ENCODE data around the gene ISL2.
"Not testable (repeated sequence)": the region's sequence is repeated elsewhere in the genome, so short reads cannot be mapped to it uniquely, and the experiment has no call there.

ISL2 gene

GRCh38 chr15:76336254-76337058 lies at the start of gene ISL2:
Gene ISL2, plus strand, starts transcription at chr15:76336773. Its CDS starts 111 bp downstream, at chr15:76336884.
- DNase-seq (ENCODE audit: extremely low spot score, insufficient read length, low read depth) (peak; percentile 87), FAIRE-seq (peak; percentile 81)

GRCh38 chr15:76289582-76289981 lies 47.0 kb upstream of the ISL2 start:
- DNase-seq (ENCODE audit: extremely low spot score, insufficient read length, low read depth) (no peak), FAIRE-seq (no peak)

GRCh38 chr15:76293361-76293760 lies 43.2 kb upstream of the ISL2 start:
- DNase-seq (ENCODE audit: extremely low spot score, insufficient read length, low read depth) (no peak), FAIRE-seq (no peak)

- not testable (repeated sequence) for FAIRE-seq; DNase-seq (ENCODE audit: extremely low spot score, insufficient read length, low read depth)
These were observed 42.1 kb upstream of the ISL2 start for GRCh38 chr15:76294463-76294862.

GRCh38 chr15:76296849-76297248 lies 39.7 kb upstream of the ISL2 start:
- DNase-seq (ENCODE audit: extremely low spot score, insufficient read length, low read depth): no peak

DNA sequence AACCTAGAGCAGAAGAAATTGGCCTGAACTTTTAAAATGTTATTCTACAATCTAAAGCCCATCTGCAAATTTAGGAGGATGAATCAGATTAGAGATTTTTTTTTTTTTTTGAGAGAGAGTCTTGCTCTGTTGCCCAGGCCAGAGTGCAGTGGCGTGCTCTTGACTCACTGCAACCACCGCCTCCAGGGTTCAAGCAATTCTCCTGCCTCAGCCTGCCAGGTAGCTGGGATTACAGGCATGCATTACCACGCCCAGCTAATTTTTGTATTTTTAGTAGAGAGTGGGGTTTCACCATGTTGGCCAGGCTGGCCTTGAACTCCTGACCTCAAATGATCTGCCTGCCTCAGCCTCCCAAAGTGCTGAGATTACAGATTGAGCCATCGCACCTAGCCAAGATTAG lies 38.6 kb upstream of the ISL2 start:
- not testable (repeated sequence) for FAIRE-seq; DNase-seq (ENCODE audit: extremely low spot score, insufficient read length, low read depth)

More at GRCh38 chr15:76296849-76297248, 39.7 kb upstream of the ISL2 start:
- FAIRE-seq: no peak

DNA sequence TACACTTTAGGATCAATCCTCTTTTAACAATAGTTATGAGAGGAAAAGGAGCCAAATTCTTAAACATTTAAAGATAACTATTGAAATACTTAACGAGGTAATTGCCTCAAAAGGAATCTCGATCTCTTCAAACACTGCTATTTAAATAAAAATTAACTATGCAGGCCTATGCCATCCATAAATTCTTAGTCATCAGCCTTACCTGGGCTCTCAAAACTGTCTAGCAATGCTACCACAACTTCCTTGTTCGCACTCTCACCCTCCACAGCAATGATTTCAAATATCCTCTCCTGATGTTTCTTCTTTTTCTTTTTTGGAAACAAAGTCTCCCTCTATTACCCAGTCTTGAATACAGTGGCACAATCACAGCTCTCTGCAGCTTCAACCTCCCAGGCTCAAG lies 37.6 kb upstream of the ISL2 start:
- FAIRE-seq (no peak), DNase-seq (ENCODE audit: extremely low spot score, insufficient read length, low read depth) (no peak)

DNA sequence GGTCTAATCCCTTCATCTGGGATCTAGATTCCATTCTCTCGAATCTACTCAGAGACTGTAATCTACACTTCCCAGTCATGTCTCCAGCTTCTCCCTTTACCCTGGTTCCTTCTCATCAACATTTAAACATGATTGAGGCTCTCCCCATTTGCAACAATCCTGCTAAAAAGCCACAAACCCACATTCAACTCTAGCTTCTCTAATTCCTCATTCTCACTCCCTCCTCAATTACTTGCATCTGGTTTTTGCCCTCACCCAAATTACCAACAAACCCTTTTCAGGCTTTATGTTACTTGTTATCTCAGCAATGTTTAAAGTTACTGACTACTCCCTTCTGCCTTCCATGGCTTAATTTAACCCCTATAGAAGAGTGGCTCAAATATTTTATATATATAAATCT lies 36.8 kb upstream of the ISL2 start:
- no peak for FAIRE-seq
- no peak for DNase-seq (ENCODE audit: extremely low spot score, insufficient read length, low read depth)

DNA sequence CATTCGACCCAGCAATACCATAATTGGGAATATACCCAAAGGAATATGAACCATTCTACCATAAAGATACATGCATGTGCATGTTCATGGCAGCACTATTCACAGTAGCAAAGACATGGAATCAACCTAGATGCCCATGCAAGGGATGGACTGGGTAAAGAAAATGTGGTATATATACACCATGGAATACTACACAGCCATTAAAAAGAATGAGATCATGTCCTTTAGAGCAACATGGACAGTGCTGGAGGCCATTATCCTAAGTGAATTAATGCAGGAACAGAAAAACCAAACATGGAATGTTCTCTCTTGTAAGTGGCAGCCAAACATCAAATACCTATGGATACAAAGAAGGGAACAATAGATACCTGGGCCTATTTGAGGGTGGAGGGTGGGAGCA lies 32.7 kb upstream of the ISL2 start:
- DNase-seq (ENCODE audit: extremely low spot score, insufficient read length, low read depth) (no peak), FAIRE-seq (no peak)

GRCh38 chr15:76309601-76310330 lies 26.8 kb upstream of the ISL2 start:
- FAIRE-seq: no peak
- no peak for DNase-seq (ENCODE audit: extremely low spot score, insufficient read length, low read depth)

GRCh38 chr15:76310475-76311099 lies 26.0 kb upstream of the ISL2 start:
- DNase-seq (ENCODE audit: extremely low spot score, insufficient read length, low read depth) (no peak), FAIRE-seq (peak; percentile 18)

DNA sequence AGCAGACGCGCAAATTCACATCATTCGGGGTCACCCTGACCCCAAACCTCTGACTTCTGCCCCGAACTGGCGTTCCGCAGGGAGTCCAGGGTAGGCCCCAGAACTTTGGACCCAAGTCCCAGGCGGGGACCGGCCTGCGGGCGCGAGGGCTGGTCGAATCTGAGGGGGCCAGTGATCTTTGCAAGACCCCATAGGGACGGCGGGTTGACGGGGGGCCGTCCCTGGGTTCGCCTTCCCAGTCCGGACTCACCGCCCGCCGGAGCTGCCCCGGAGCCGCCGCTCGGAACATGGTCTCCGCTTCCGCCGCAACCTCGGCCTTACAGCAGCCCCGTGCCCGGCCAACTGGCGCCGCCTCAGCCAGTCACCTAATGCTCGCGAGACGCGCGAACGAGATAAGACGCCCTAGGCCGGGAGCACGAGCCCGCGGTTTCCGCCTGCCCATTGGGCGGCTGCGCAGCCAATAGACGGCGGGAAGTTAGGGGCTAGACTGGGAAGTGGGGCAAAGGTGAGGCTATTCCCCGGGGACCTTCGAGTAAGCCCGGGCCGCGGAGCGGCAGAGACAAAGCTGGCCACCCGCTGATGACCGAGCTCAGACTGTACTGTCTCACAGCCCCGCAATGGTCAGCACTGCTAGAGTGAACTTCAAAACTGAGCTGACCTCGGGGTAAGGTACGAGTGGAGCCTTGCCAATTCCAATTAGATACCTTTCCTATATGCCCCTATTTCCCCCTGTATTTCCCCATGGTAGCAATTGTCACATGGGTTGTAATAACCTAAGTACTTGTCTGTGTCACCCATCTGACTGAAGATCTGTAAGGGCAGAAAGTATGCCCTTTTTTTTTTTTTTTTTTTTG lies 25.2 kb upstream of the ISL2 start, which contains the start of gene ETFA:
Gene ETFA, minus strand, starts transcription at position 370 of the 854 bp plus-strand sequence. Its CDS starts 81 bp downstream, at position 289.
- FAIRE-seq (peak; percentile 87), DNase-seq (ENCODE audit: extremely low spot score, insufficient read length, low read depth) (peak; percentile 99)

DNA sequence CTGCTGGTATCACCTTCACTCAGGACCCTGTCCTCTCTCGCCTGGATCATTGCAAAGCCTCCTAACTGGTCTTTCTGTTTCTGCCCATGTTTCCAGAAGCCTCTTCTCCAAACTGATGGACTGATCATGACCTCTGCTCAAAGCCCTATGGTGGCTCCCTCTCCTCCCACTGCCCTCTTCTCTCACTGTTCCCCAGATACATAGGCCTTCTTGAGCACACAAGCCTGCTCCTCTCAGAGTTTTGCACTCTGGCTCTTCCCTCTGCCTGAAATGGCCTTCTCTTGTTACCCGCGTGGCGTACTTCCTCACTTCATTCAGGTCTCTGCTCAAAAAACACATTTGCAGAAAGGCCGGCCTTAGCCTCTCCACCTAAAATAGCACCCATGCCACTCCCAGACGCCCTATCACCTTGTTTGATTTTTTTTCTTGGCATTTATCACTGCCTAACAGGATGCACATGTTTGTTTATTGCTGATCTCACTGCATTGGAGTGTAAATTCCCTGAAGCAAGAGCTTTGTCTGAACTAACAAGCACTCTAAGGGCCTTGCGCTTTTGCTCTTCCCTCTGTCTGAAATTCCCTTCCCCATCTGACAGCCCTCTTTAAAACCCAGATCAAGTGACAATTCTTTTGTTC lies 23.9 kb upstream of the ISL2 start:
- no peak for FAIRE-seq

DNA sequence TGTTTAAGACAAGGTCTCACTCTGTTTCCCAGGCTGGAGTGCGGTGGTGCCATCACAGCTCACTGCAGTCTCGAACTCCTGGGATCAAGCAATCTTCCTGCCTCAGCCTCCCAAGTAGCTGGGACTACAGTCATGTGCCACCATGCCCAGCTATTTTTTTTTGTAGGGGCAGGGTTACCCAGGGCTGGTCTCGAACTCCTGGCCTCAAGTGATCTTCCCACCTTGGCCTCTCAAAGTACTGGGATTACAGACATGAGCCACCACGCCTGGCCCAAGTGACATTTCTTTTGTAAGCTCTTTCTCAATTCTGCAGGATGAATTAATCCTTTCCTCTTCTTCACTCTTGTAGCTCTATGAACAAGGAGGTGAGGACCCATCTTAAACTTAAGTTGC lies 23.4 kb upstream of the ISL2 start:
- FAIRE-seq: not testable (repeated sequence)

More for the DNA sequence above, 23.9 kb upstream of the ISL2 start:
- DNase-seq (ENCODE audit: extremely low spot score, insufficient read length, low read depth): no peak

DNA sequence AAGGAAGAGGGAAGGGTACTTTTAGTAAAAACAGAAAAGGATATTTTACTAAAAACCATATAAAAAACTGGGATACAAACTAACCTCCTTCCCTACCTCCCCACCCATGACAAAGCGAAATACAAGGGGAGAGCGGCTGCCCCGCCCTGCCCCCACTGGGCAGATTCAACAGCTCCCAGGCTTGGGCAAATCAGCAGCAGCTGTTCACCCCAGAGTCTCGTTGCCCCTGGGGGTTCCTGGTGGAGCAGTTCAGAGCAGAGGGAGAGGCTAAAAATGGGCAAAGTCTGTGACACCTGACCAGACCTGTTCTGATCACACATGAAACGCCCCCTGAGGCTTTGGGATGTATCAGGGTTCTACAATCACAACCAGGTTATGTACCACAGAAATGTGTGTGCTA lies 22.8 kb upstream of the ISL2 start:
- DNase-seq (ENCODE audit: extremely low spot score, insufficient read length, low read depth): no peak
- no peak for FAIRE-seq

More for the DNA sequence above, 23.4 kb upstream of the ISL2 start:
- not testable (repeated sequence) for DNase-seq (ENCODE audit: extremely low spot score, insufficient read length, low read depth)

DNA sequence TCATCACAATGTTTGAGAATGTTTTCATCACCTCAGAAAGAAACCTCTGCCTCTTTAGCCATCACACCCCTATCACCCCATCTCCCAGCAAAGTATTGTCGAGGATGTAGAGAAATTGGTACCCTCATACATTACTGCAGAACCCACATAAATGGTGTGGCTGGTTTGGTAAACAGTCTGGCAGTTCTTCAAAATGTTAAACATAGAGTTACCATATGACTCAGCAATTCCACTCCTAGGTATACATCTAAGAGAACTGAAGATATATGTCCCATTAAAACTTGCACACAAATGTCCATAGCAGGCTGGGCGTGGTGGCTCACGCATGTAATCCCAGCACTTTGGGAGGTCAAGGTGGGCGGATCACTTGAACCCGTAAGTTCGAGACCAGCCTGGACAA lies 16.6 kb upstream of the ISL2 start:
- DNase-seq (ENCODE audit: extremely low spot score, insufficient read length, low read depth) (no peak), FAIRE-seq (no peak)

DNA sequence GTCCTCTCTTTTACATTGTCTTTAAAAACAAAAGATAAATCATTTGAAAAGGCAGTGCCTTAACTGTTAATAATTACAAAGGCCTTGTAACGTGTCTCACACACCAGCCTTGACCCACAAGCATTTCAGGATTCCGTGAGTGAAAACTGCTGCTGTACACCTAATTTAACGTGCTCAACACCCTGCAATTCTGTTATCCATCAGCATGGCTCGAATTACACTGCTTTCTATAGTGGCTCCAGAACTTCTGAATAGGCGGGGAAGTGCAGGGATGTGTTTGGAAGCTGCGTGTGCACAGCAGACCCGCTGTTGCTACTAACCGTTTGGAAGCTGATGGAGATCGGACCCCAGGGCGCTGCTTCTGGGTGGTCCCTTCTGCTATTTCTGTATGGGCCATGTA lies 15.4 kb upstream of the ISL2 start:
- FAIRE-seq: no peak
- DNase-seq (ENCODE audit: extremely low spot score, insufficient read length, low read depth): no peak

DNA sequence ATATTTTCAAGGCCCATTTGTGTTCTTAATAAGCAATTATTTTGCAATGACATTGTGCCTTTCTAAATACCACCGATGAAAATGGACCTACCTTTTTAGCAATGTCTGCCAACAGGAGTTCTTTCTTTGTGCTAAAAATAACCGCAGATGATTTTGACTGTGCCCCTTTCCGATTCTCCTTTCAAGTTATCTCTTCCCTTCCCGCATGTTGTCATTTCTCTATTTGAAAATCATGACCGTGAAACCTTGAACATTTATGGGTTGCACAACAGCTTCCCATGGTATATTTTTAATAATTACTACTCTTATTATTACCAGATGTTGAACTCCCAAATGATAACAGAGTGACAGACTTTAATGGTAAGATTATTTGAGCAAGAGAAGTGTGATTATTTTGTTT lies 15.0 kb upstream of the ISL2 start:
- FAIRE-seq: no peak
- DNase-seq (ENCODE audit: extremely low spot score, insufficient read length, low read depth): no peak

GRCh38 chr15:76324066-76324465 lies 12.5 kb upstream of the ISL2 start:
- DNase-seq (ENCODE audit: extremely low spot score, insufficient read length, low read depth) (no peak), FAIRE-seq (no peak)
